Measurements from ENCODE around the gene ZNF275. TPM values are rescaled to one million over a fixed set of nuclear protein-coding genes. Genes with fewer than 3 reads are reported as not detected.
"Not testable (repeated sequence)": the region's sequence is repeated elsewhere in the genome, so short reads cannot be mapped to it uniquely, and the experiment has no call there.

Gene ZNF275
- total RNA-seq, 2 experiments from 2014 or later: 12.5 to 13.9 TPM

- no peak for DNase-seq
- Mint-ChIP-seq H3K4me3 (no peak overlapping the region), H3K27ac (no peak overlapping the region), H3K4me1 (peaks cover 2% of the 10 kb centered on the region), H3K27me3 (no peaks in the 10 kb centered on the region), H3K9me3 (no peaks in the 10 kb centered on the region), H3K36me3 (no peaks in the 10 kb centered on the region)
Measured at GRCh38 chrX:153384390-153384789, 50.4 kb downstream of the ZNF275 start.

DNA sequence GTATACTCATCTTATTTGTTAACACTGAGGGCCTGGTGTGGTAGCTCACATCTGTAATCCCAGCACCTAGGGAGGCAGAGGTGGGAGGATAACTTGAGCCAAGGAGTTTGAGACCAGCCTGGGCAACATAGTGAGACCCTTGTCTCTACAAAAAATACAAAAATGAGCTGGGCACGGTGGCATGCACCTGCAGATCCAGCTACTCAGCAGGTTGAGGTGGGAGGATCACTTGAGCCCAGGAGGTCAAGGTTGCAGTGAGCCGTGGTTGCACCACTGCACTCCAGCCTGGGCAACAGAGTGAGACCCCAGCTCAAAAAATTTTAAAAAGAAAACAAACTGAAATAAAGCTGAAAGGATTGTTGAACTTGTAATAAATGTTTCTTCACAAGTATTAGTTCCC lies 51.0 kb downstream of the ZNF275 start:
- not testable (repeated sequence) for H3K36me3 Mint-ChIP-seq, DNase-seq, H3K4me1 Mint-ChIP-seq, H3K4me3 Mint-ChIP-seq, H3K9me3 Mint-ChIP-seq, H3K27ac Mint-ChIP-seq, H3K27me3 Mint-ChIP-seq

- no peaks in the 10 kb centered on the region for H3K9me3 Mint-ChIP-seq
- no peak overlapping the region for H3K27ac Mint-ChIP-seq
- no peaks in the 10 kb centered on the region for H3K27me3 Mint-ChIP-seq
- DNase-seq: no peak
- H3K4me3 Mint-ChIP-seq: no peak overlapping the region
- peaks cover 2% of the 10 kb centered on the region for H3K4me1 Mint-ChIP-seq
- H3K36me3 Mint-ChIP-seq: no peaks in the 10 kb centered on the region
Measured at GRCh38 chrX:153386097-153386496, 52.1 kb downstream of the ZNF275 start.

- Mint-ChIP-seq H3K9me3 (no peaks in the 10 kb centered on the region), H3K36me3 (no peaks in the 10 kb centered on the region), H3K27ac (no peak overlapping the region), H3K4me3 (no peak overlapping the region), H3K27me3 (no peaks in the 10 kb centered on the region), H3K4me1 (no peaks in the 10 kb centered on the region)
- DNase-seq: no peak
Measured at GRCh38 chrX:153387345-153387744, 53.4 kb downstream of the ZNF275 start.

DNA sequence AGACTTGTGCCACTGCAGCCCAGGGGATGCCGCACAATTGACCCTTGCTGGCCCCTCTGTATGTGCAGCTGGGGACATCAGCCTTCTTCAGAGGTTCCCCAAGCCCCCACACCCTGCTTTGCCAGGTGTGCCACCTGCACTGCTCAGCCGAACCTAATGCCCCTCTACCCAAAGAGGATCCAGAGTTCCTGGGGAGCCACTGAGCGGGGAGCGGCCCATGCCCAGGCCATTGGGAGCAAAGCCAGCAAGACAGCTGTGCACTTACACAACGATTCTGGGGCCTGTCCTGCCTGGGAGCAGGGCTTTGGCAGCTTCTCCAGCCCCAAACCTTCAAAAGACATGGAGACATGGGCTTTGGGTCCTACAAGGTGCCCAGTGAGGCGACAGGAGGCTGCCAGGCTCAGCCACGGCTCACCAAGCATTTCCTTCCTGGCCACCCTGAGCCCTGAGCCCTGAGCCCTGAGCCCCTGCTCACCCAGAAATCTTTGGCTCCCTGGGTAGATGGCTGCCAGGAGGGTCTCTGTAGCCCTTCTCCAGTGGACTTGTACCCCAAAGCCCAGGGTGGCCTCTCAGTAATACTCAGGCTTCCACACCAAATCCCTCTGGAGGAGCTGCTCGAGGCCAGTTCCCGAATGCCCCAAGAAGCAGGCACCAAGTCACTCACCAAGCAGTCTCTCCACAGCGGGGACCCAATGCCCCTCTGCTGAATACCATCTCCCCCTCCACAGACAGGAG lies 54.2 kb downstream of the ZNF275 start:
- Mint-ChIP-seq H3K27ac (no peak overlapping the region), H3K4me3 (no peak overlapping the region), H3K9me3 (no peaks in the 10 kb centered on the region), H3K4me1 (no peaks in the 10 kb centered on the region), H3K36me3 (no peaks in the 10 kb centered on the region), H3K27me3 (no peaks in the 10 kb centered on the region)
- no peak for DNase-seq

DNA sequence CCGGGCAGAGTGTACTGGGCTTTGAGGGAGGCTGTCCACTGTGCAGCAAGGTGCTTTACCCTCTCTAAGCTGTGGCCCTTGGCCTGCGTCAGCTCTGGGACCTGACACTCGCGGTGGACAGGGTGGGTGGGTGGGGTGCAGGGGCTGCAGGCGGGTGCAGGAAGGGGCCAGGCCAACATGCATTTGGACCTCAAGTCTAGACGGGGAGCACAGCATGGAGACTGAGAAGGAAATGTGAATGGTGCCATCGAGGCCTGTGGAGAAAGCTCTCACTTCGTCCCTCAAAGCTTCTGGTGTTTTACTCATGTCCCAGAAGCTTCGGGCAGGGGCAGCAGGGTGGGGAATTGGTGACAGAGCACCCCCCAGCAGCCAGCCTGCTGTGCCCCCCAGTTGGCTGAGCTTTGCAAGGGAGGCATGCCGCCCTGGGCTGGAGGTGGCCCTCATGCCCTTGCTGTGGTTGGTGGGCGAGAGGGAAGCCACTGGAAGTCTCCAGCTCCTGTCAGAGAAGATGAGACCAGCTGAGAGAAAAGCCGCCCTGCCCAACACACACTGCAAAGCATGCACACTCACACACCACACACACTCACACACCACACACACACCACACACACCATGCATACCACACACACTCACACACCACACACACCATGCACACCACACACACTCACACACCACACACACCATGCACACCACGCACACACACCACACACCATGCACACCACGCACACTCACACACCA lies 54.9 kb downstream of the ZNF275 start:
- H3K4me3 Mint-ChIP-seq: no peak overlapping the region
- DNase-seq: no peak
- no peak overlapping the region for H3K27ac Mint-ChIP-seq
- H3K36me3 Mint-ChIP-seq: no peaks in the 10 kb centered on the region
- H3K9me3 Mint-ChIP-seq: no peaks in the 10 kb centered on the region
- no peaks in the 10 kb centered on the region for H3K4me1 Mint-ChIP-seq
- H3K27me3 Mint-ChIP-seq: no peaks in the 10 kb centered on the region

DNA sequence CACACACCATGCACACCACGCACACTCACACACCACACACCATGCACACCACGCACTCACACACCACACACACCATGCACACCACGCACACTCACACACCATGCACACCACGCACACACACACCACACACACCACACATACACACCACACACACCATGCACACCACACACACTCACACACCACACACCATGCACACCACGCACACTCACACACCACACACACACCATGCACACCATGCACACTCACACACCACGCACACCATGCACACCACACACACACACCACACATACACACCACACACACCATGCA lies 55.5 kb downstream of the ZNF275 start:
- H3K27me3 Mint-ChIP-seq, H3K9me3 Mint-ChIP-seq, H3K4me1 Mint-ChIP-seq, H3K36me3 Mint-ChIP-seq, H3K27ac Mint-ChIP-seq, H3K4me3 Mint-ChIP-seq, DNase-seq: not testable (repeated sequence)

GRCh38 chrX:153392642-153393321 lies 58.8 kb downstream of the ZNF275 start:
- no peak for DNase-seq
- Mint-ChIP-seq H3K27me3 (no peaks in the 10 kb centered on the region), H3K36me3 (no peaks in the 10 kb centered on the region), H3K4me3 (no peak overlapping the region), H3K4me1 (no peaks in the 10 kb centered on the region), H3K27ac (no peak overlapping the region), H3K9me3 (no peaks in the 10 kb centered on the region)

DNA sequence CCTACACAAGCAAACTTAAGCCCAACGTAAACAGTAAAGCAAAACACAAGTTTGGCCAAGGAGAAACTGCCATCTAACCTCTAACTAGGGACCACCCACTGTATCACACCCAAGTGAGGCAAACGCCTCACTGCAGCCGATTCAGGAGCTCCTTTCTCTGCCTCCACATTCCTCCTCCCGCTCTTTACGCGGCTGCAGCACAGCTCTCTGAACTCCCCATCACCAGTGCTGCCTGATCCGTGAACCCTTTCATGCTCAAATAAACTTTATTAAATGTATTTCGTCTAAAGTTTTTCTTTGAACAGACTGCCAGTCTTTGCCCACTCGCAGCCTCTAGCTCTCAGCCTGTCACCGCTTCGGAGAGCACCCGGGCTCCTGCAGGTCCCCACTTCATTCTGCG lies 60.7 kb downstream of the ZNF275 start:
- no peaks in the 10 kb centered on the region for H3K36me3 Mint-ChIP-seq
- no peak overlapping the region for H3K4me3 Mint-ChIP-seq
- H3K27me3 Mint-ChIP-seq: no peaks in the 10 kb centered on the region
- no peaks in the 10 kb centered on the region for H3K9me3 Mint-ChIP-seq
- no peaks in the 10 kb centered on the region for H3K4me1 Mint-ChIP-seq
- DNase-seq: no peak
- no peak overlapping the region for H3K27ac Mint-ChIP-seq

DNA sequence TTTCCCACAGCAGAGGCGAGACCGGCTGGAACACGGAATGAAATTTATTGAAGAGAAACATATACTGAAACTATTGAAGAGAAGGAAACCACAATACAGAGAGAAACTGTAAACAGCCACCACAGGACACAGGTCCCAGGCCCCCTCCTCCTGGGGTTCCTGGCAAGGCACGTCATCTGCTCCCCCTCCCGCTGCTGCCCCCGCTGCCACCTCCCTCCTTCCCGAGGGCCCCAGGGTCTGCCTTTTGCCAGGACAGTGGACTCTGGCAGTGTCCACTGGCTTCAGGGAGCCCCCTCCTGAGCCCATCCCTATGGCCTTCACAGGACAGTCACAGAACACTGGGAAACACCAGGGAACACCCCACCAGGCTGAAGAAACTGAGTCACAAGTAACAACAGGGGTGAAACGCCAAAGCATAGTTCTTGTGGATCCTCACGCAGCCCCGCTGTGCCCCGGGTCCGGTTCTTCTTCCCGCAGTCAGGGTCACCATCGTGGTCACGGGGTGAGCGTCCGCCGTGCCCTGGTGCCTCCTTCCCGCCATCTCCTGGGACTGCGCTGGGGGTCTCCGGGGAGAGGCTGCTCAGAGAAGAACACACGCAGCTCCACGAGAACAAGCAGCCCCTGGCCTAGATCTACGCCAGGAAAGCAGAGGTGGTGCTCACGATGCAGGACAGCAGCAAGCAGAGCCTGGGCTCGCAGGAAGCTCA lies 61.8 kb downstream of the ZNF275 start:
- Mint-ChIP-seq H3K36me3 (no peaks in the 10 kb centered on the region), H3K4me1 (no peaks in the 10 kb centered on the region), H3K27ac (no peak overlapping the region), H3K27me3 (no peaks in the 10 kb centered on the region), H3K4me3 (no peak overlapping the region), H3K9me3 (no peaks in the 10 kb centered on the region)
- no peak for DNase-seq

GRCh38 chrX:153396320-153397195 lies 62.6 kb downstream of the ZNF275 start:
- no peak for DNase-seq
- no peaks in the 10 kb centered on the region for H3K36me3 Mint-ChIP-seq
- H3K27ac Mint-ChIP-seq: no peak overlapping the region
- no peaks in the 10 kb centered on the region for H3K4me1 Mint-ChIP-seq
- H3K27me3 Mint-ChIP-seq: no peaks in the 10 kb centered on the region
- H3K9me3 Mint-ChIP-seq: no peaks in the 10 kb centered on the region
- no peak overlapping the region for H3K4me3 Mint-ChIP-seq

DNA sequence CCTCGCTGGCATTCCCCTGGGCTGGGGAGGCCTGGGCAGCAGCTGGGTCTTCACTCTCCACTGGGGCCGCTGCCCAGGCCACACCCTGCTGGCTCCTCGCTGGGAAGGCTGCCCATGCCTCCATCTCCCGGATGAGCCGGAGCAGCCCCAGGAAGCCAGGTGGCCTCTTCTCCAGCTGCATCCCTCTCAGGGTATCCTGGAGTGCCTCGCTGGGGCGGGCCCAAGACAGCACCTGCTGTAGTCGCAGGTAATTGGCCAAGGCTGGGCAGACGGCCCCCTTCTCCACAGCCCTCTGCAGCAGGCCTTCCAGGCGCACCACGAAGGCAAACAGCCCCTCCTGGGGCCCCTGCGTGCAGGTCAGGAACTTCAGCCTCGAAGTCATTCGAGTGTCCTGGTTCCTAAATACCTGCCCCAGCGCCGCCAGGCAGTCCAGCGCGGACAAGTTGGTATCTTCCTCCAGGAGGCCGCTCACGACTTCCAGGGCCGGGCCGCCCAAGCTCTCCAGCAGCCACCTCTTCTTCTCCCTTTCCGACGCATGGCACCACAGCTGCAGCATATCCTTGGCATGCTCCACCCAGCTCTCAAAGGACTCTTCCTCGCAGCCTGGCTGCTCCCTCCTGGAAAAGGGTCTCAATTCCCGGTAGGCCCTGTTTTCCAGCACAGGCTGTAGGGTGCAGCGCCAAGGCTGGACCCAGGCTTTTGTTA lies 63.5 kb downstream of the ZNF275 start:
- Mint-ChIP-seq H3K4me1 (no peaks in the 10 kb centered on the region), H3K27ac (no peak overlapping the region), H3K27me3 (no peaks in the 10 kb centered on the region), H3K36me3 (no peaks in the 10 kb centered on the region), H3K9me3 (no peaks in the 10 kb centered on the region), H3K4me3 (no peak overlapping the region)
- no peak for DNase-seq

DNA sequence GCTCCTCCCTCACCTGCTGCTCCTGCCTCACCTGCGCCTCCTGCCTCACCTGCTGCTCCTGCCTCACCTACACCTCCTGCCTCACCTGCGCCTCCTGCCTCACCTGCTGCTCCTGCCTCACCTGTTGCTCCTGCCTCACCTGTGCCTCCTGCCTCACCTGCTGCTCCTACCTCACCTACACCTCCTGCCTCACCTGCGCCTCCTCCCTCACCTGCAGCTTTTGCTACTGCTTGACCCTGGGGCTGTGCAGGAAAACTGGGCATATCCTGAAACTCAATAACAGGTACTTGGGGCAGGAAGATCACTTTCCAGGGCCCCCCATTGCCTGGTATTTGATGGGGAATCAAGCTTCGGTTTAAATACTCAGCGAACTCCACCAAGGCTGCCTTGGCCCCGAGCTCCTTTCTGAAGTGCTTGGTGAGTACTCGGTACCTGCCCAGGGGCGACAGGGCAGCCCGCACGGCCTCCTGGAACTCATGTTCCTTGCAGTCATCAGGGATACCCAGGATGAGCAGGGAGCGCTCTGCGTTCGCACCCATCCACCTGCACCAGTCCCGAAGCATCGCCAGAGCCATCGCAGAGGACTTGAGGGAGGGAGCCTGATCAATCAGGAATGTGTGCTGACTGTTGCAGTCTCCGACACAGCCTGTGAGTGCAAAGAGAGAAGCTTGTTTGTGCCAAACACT lies 64.5 kb downstream of the ZNF275 start:
- Mint-ChIP-seq H3K9me3 (no peaks in the 10 kb centered on the region), H3K27me3 (no peaks in the 10 kb centered on the region), H3K4me3 (no peak overlapping the region), H3K4me1 (no peaks in the 10 kb centered on the region), H3K36me3 (no peaks in the 10 kb centered on the region), H3K27ac (no peak overlapping the region)
- no peak for DNase-seq
